Midbrain (tissue), 1 donor: ENCODE measurements around the gene CNR2.
"Not testable (repeated sequence)": the region's sequence is repeated elsewhere in the genome, so short reads cannot be mapped to it uniquely, and the experiment has no call there.

Experiments
- DNase-seq: peaks from one replicate; lab custom pipeline; 2025; lab: John Stamatoyannopoulos, UW

Gene CNR2

GRCh38 chr1:23916209-23917131 is 3.3 kb upstream of the CNR2 start:
- peak; percentile 35 for DNase-seq

GRCh38 chr1:23915466-23915865 is 2.3 kb upstream of the CNR2 start:
- no peak for DNase-seq

GRCh38 chr1:23914921-23915320 is 1.8 kb upstream of the CNR2 start:
- no peak for DNase-seq

GRCh38 chr1:23911921-23912320 is 1.2 kb downstream of the CNR2 start:
- no peak for DNase-seq

GRCh38 chr1:23910553-23911246 is 2.5 kb downstream of the CNR2 start:
- DNase-seq, result no peak

- DNase-seq, result no peak
Measured at GRCh38 chr1:23910144-23910543, 3.0 kb downstream of the CNR2 start.

- DNase-seq, result no peak
Measured at GRCh38 chr1:23909412-23909811, 3.8 kb downstream of the CNR2 start.

- DNase-seq, result no peak
Measured at GRCh38 chr1:23908453-23909341, 4.5 kb downstream of the CNR2 start.

GRCh38 chr1:23906731-23907130 is 6.4 kb downstream of the CNR2 start:
- DNase-seq, result no peak

- DNase-seq, result no peak
Measured at GRCh38 chr1:23905461-23906025, 7.6 kb downstream of the CNR2 start.

- DNase-seq, result no peak
Measured at GRCh38 chr1:23904748-23905357, 8.3 kb downstream of the CNR2 start.

GRCh38 chr1:23903754-23904153 is 9.4 kb downstream of the CNR2 start:
- DNase-seq, result no peak

GRCh38 chr1:23902321-23903278 is 10.6 kb downstream of the CNR2 start:
- no peak for DNase-seq

- DNase-seq, result not testable (repeated sequence)
Measured at GRCh38 chr1:23900017-23900416, 13.1 kb downstream of the CNR2 start.

- DNase-seq, result no peak
Measured at GRCh38 chr1:23899070-23899469, 14.1 kb downstream of the CNR2 start.

GRCh38 chr1:23897083-23897482 is 16.1 kb downstream of the CNR2 start:
- DNase-seq, result no peak

GRCh38 chr1:23896491-23896890 is 16.7 kb downstream of the CNR2 start:
- DNase-seq, result no peak

- DNase-seq, result no peak
Measured at GRCh38 chr1:23895993-23896392, 17.2 kb downstream of the CNR2 start.

- DNase-seq, result no peak
Measured at GRCh38 chr1:23895082-23895481, 18.1 kb downstream of the CNR2 start.

- DNase-seq, result no peak
Measured at GRCh38 chr1:23889074-23889473, 24.1 kb downstream of the CNR2 start.
